ENCODE data around the gene DCST2. TPM values are rescaled to one million over a fixed set of nuclear protein-coding genes. Genes with fewer than 3 reads are reported as not detected.

Gene DCST2
- total and polyA plus RNA-seq, 9 of the 15 experiments (the other 6 are each of a cell fraction or from before 2014, with no cell fraction given): 0.09 to 0.49 (median 0.11) TPM; not detected in 3

- TF ChIP-seq, protein P1, sequence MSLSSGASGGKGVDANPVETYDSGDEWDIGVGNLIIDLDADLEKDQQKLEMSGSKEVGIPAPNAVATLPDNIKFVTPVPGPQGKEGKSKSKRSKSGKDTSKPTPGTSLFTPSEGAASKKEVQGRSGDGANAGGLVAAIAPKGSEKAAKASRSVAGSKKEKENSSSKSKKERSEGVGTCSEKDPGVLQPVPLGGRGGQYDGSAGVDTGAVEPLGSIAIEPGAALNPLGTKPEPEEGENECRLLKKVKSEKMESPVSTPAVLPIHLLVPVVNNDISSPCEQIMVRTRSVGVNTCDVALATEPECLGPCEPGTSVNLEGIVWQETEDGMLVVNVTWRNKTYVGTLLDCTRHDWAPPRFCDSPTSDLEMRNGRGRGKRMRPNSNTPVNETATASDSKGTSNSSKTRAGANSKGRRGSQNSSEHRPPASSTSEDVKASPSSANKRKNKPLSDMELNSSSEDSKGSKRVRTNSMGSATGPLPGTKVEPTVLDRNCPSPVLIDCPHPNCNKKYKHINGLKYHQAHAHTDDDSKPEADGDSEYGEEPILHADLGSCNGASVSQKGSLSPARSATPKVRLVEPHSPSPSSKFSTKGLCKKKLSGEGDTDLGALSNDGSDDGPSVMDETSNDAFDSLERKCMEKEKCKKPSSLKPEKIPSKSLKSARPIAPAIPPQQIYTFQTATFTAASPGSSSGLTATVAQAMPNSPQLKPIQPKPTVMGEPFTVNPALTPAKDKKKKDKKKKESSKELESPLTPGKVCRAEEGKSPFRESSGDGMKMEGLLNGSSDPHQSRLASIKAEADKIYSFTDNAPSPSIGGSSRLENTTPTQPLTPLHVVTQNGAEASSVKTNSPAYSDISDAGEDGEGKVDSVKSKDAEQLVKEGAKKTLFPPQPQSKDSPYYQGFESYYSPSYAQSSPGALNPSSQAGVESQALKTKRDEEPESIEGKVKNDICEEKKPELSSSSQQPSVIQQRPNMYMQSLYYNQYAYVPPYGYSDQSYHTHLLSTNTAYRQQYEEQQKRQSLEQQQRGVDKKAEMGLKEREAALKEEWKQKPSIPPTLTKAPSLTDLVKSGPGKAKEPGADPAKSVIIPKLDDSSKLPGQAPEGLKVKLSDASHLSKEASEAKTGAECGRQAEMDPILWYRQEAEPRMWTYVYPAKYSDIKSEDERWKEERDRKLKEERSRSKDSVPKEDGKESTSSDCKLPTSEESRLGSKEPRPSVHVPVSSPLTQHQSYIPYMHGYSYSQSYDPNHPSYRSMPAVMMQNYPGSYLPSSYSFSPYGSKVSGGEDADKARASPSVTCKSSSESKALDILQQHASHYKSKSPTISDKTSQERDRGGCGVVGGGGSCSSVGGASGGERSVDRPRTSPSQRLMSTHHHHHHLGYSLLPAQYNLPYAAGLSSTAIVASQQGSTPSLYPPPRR (CRISPR knock-in tag; IDR thresholded peaks at IDR 0.05; ENCODE audit: borderline replicate concordance): 0 out of 2 replicates have a peak, but pooled peaks have one; percentile 73
- TF ChIP-seq CBX3 (IDR thresholded peaks at IDR 0.05; ENCODE audit: borderline replicate concordance in 1 of 2, low read length in 2 of 2) (0 out of 3 replicates have a peak, but pooled peaks of 1 of the 2 experiments have one; percentile 8), NR2C2 (CRISPR knock-in tag; IDR thresholded peaks at IDR 0.05) (0 out of 2 replicates have a peak, but pooled peaks have one; percentile 4), NR2C2 (tag; IDR thresholded peaks at IDR 0.05) (no peak), ZNF589 (CRISPR knock-in tag; IDR thresholded peaks at IDR 0.05; ENCODE audit: low read depth) (0 out of 2 replicates have a peak, but pooled peaks have one; percentile 36), STAG1 (CRISPR knock-in tag; IDR thresholded peaks at IDR 0.05; ENCODE audit: borderline replicate concordance) (no peak), TBP (optimal IDR thresholded peaks at IDR 0.05; ENCODE audit: low read depth, low read length) (peak; percentile 52), NFRKB (IDR thresholded peaks at IDR 0.05; ENCODE audit: low read depth) (peak; percentile 77), CTBP1 (IDR thresholded peaks at IDR 0.05; ENCODE audit: borderline replicate concordance) (peak; percentile 31; the same call in 1 of the 2 replicates), GTF3C2 (IDR thresholded peaks at IDR 0.05; ENCODE audit: borderline replicate concordance, extremely low read depth, insufficient read length) (peak; percentile 17), MLLT1 (IDR thresholded peaks at IDR 0.05) (0 out of 4 replicates have a peak, but pooled peaks of 1 of the 2 experiments have one; percentile 34), ZNF740 (CRISPR knock-in tag; IDR thresholded peaks at IDR 0.05) (no peak), ZNF740 (tag; IDR thresholded peaks at IDR 0.05) (0 out of 4 replicates have a peak, but pooled peaks of 1 of the 2 experiments have one; percentile 18), SMARCC2 (IDR thresholded peaks at IDR 0.05; ENCODE audit: low read depth) (0 out of 2 replicates have a peak, but pooled peaks have one; percentile 21)
Measured at GRCh38 chr1:154972517-154973343, 60.9 kb downstream of the DCST2 start (continued).

Data from K562 (cell line).